Stomach (tissue), 4 donors: ENCODE results near the gene LAMTOR1.

Experiments used
- CTCF ChIP-seq, 7 experiments: fragments of 450-650 bp in 4 of 7; fragments of 200-600 bp in 3 of 7; sonication (generic) in 3 of 7; IDR thresholded peaks; one replicate each; pipeline ENCODE4 v1.5.1; 2016 to 2019; ENCODE audit warnings: antibody characterized with exemption in 7 of 7, control low read depth in 2 of 7, mild to moderate bottlenecking in 1 of 7
- POLR2A ChIP-seq, 4 donors: fragments of 450-650 bp; IDR thresholded peaks; one replicate each; pipeline ENCODE4 v1.6.1; 2016; ENCODE audit warnings: antibody characterized with exemption in 4 of 4, control low read depth in 2 of 4, mild to moderate bottlenecking in 1 of 4, moderate library complexity in 1 of 4

- TF ChIP-seq CTCF (IDR thresholded peaks at IDR 0.05) (no peak), POLR2A (IDR thresholded peaks at IDR 0.05) (no peak)
Measured at GRCh38 chr11:72150882-72151281, 47.8 kb upstream of the LAMTOR1 start.
